NT2/D1 (cell line): ENCODE results near the gene STXBP3.

ENCODE experiments used
- SUZ12 ChIP-seq: IDR thresholded peaks from 2 replicates; pipeline ENCODE4 v1.6.1; 2011; ENCODE audit not compliant: insufficient read length, insufficient read depth; ENCODE audit errors: extremely low read depth
- YY1 ChIP-seq: IDR thresholded peaks from 2 replicates; pipeline ENCODE4 v1.6.1; 2011; ENCODE audit not compliant: insufficient read length, insufficient read depth
- ZNF274 ChIP-seq: IDR thresholded peaks from 2 replicates; pipeline ENCODE4 v1.6.1; 2011; ENCODE audit warnings: mild to moderate bottlenecking, low read depth, low read length

DNA sequence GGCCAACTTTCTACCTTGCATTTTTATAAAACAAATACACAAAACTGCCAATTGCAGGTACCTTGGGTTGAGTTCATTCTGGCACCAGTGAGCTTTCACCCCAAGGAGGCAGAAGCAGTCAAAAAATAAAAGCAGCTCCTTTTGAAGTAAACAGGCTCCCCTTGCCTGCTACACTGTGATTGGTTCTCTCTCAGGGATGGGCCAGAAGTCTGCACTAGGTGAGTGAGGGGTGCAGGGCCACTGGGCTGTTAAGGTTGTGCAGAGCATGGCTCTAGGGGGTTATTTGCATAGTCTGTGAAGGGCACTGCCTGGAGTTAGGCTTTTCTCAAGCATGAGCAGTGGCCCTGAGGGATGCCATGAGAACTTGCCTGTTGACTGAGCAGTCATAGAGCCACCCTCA lies 71.3 kb downstream of the STXBP3 start:
- TF ChIP-seq YY1 (no peak), ZNF274 (no peak), SUZ12 (no peak)
